ENCODE results near the gene BCL11B. TPM values are rescaled to one million over a fixed set of nuclear protein-coding genes. Genes with fewer than 3 reads are reported as not detected.

BCL11B gene
- total and polyA plus RNA-seq, 2 donors = 0.27 to 1.3 TPM

DNA sequence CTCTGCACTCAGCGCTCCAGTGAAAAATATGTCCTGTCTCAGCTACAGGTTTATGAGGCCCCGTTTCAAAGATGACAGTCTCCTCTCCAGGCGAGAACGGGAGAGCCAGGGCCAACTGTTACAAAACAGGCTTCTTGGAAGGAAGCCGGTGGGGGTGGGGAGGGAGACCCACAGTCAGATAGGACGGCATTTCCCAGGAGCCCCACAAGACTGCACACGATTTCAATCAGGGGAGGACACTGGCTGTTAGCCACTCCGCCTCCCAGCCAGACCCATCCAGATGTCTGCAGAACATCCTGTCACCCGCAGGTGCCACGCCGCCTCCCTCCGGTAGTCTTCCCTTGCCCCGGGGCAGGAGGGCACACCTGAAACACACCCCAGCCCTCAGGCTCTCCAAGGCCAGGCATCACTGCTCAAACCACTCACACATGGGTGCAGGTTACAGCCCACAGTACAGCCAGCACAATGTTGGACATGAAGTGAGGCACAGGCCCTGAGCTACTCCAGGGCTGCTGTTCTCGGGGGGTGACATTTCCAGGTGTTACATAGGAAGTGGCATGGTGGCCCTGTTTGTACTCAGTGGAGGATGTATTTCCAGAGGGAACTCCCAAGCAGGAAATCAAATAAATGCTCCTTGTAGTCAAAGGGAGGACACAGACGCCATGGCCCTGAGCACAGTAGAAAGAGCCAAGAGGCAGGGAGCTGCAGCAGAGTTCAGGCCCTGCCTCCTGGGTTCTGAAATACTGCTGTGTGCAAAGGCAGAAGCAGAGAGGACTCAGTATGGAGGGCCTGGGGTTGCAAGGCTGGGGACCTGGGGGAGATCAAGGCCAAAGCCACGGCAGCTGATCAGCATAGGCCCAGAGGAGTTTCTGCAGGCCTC, 138.1 kb downstream of the BCL11B start:
- Histone ChIP-seq H3K4me3 (ENCODE audit: low read depth, low read length) (no peak overlapping the region), H3K4me1 (ENCODE audit: insufficient read depth) (no peaks in the 10 kb centered on the region), H3K27ac (ENCODE audit: low read depth) (no peak overlapping the region), H3K36me3 (ENCODE audit: insufficient read depth) (no peaks in the 10 kb centered on the region)
- WGBS = 47% methylated on average over 16 of the region's 16 CpGs
- DNase-seq (ENCODE audit: extremely low spot score) = no peak

DNA sequence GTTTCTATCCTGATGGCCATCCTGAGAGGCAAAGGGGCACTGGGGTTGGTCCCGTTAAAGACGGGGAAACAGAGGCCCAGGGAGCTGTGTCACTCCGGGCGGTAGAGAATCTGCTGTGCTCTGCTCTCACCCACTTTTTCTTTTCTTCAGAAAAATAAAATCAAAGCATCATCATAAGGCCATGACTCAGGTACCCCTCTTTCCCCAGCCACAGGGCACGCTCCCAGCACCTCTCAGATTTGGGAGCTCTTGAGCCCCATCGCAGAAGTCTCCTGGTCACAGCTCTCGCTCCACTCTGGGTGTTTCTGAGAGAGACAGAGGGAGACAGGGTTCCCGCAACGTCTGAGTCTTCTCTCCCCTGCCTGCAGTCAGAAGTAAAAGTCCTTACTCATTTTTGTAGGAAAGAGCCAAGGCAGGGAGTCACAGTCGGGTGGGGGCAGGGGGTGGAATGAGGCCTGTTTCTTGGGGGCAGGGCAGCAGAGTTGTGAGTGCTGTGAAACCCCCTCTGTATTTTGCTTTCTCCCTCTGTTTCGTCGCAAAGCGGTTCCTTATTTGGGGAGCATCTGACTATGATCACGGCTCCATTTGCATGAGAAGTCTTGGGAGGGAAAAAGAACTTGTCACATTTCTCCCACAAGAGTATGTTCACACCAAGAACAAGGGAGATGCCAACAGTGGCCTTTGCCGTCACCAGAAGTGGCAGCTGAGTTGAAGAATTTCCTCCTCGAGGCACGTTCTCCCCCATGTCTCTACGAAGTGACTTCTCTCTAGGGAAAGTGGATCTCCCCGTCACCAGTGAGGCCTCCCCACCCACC, 139.0 kb downstream of the BCL11B start:
- Histone ChIP-seq H3K4me3 (ENCODE audit: low read depth, low read length) (no peak overlapping the region), H3K27ac (ENCODE audit: low read depth) (no peak overlapping the region), H3K4me1 (ENCODE audit: insufficient read depth) (no peaks in the 10 kb centered on the region), H3K36me3 (ENCODE audit: insufficient read depth) (no peaks in the 10 kb centered on the region)
- no peak for DNase-seq (ENCODE audit: extremely low spot score)
- 61% methylated on average over 19 of the region's 19 CpGs for WGBS

DNA sequence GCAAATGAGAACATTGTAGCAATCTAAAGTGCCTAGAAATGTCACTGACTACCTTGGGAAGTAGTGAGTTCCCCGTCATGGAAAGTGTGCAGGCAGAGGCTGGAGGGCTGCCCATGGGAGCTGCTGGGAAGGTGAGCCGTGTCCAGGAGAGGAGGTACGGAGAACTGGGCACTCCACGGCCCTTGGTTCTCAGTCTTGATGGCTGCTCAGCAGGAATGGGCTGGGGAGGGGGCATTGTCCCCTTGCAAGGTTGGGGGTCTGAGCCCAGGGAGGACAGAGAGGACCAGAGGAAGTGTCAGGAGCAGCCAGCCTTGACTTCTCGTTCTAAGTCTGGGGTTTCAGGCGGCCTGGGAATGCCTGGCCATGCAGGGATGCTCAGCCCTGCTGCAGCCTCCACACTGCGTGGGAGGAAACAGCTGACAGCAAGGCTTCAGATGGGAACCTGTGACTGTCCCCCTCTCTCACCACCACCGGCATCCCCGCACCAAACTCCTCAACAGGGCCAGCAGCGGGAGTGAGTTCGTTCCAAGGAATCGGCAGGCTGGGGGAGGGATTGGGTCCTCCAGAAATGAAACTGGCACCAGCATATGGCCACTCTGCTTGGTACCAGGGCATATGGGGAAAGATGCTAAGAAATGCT, 140.2 kb downstream of the BCL11B start:
- no peak overlapping the region for H3K4me3 ChIP-seq (ENCODE audit: low read depth, low read length)
- no peaks in the 10 kb centered on the region for H3K4me1 ChIP-seq (ENCODE audit: insufficient read depth)
- 96% methylated on average over 12 of the region's 12 CpGs for WGBS
- no peak overlapping the region for H3K27ac ChIP-seq (ENCODE audit: low read depth)
- no peaks in the 10 kb centered on the region for H3K36me3 ChIP-seq (ENCODE audit: insufficient read depth)
- DNase-seq (ENCODE audit: extremely low spot score) = no peak

DNA sequence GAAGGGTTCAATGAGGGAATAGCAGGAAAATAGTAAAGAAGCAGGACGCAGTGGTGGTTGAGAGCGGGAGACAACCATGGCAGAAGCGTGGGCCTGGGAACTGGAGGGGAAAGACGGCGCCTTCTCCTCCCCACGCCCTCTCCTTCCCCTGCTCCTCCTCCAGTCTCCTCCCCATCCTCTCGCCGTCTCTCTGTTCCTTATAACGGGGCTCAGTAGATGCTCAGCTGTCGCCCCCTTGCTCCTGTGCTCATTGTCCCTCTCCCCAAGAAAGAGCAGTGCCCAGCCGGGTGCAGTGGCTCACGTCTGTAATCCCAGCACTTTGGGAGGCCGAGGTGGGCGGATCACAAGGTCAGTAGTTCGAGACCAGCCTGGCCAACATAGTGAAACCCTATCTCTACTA, 142.0 kb downstream of the BCL11B start:
- no peak overlapping the region for H3K27ac ChIP-seq (ENCODE audit: low read depth)
- no peak overlapping the region for H3K4me3 ChIP-seq (ENCODE audit: low read depth, low read length)
- H3K4me1 ChIP-seq (ENCODE audit: insufficient read depth) = no peaks in the 10 kb centered on the region
- WGBS = 89% methylated on average over 15 of the region's 15 CpGs
- no peak for DNase-seq (ENCODE audit: extremely low spot score)
- H3K36me3 ChIP-seq (ENCODE audit: insufficient read depth) = no peaks in the 10 kb centered on the region

- WGBS = 80% methylated on average over 12 of the region's 12 CpGs
- DNase-seq (ENCODE audit: extremely low spot score) = no peak
- Histone ChIP-seq H3K4me3 (ENCODE audit: low read depth, low read length) (no peak overlapping the region), H3K4me1 (ENCODE audit: insufficient read depth) (no peaks in the 10 kb centered on the region), H3K27ac (ENCODE audit: low read depth) (no peak overlapping the region), H3K36me3 (ENCODE audit: insufficient read depth) (no peaks in the 10 kb centered on the region)
Measured at GRCh38 chr14:99129211-99129696, 142.7 kb downstream of the BCL11B start.

DNA sequence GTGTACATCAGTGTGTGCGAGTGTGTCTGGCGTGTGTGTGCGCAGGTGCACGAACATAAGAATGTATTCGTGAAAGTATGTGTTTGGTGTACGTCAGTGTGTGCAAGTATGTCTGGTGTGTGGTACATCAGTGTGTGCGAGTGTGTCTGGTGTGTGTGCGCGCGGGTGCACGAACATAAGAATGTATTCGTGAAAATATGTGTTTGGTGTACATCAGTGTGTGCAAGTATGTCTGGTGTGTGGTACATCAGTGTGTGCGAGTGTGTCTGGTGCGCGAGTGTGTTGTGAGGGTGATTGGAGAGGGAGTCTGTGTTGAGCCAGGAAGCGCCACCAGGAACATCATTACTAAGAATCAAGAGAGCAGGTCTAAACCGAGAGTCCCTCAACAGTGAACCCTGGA, 143.8 kb downstream of the BCL11B start:
- H3K36me3 ChIP-seq (ENCODE audit: insufficient read depth) = no peaks in the 10 kb centered on the region
- H3K27ac ChIP-seq (ENCODE audit: low read depth) = no peak overlapping the region
- no peaks in the 10 kb centered on the region for H3K4me1 ChIP-seq (ENCODE audit: insufficient read depth)
- H3K4me3 ChIP-seq (ENCODE audit: low read depth, low read length) = no peak overlapping the region
- WGBS = 90% methylated on average over 17 of the region's 17 CpGs
- no peak for DNase-seq (ENCODE audit: extremely low spot score)

DNA sequence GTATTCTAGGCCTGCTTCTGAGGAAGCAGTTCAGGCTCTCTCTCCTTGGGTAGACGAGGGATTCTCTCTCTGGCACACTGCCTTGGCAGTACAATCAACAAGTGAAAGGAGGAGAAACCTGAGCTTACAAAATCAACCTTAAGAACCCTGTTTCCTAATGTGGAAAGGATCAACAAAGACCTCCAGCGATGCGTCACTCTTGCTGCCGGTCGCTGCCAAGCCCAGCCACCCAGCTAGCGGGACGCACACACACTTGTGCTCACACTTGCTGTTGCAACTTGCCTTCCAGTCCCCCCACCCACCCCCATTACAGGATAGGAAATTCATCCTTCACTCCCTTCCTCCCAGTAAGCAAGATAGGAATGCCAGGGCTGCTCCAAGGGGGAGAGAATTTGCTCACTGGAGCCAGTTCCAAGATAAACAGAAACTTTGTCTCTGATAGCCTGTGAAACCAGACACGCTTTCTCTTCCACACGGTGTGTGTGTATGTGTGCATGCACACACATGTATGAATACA, 144.3 kb downstream of the BCL11B start:
- 16% methylated on average over 9 of the region's 9 CpGs for WGBS

GRCh38 chr14:99125616-99126431, 146.2 kb downstream of the BCL11B start:
- H3K36me3 ChIP-seq (ENCODE audit: insufficient read depth) = no peaks in the 10 kb centered on the region
- 83% methylated on average over 4 of the region's 4 CpGs for WGBS
- no peaks in the 10 kb centered on the region for H3K4me1 ChIP-seq (ENCODE audit: insufficient read depth)
- no peak overlapping the region for H3K27ac ChIP-seq (ENCODE audit: low read depth)
- DNase-seq (ENCODE audit: extremely low spot score) = no peak
- H3K4me3 ChIP-seq (ENCODE audit: low read depth, low read length) = no peak overlapping the region

More for the DNA sequence above, 144.3 kb downstream of the BCL11B start:
- no peak for DNase-seq (ENCODE audit: extremely low spot score)
- Histone ChIP-seq H3K27ac (ENCODE audit: low read depth) (no peak overlapping the region), H3K4me3 (ENCODE audit: low read depth, low read length) (no peak overlapping the region), H3K36me3 (ENCODE audit: insufficient read depth) (no peaks in the 10 kb centered on the region), H3K4me1 (ENCODE audit: insufficient read depth) (no peaks in the 10 kb centered on the region)

DNA sequence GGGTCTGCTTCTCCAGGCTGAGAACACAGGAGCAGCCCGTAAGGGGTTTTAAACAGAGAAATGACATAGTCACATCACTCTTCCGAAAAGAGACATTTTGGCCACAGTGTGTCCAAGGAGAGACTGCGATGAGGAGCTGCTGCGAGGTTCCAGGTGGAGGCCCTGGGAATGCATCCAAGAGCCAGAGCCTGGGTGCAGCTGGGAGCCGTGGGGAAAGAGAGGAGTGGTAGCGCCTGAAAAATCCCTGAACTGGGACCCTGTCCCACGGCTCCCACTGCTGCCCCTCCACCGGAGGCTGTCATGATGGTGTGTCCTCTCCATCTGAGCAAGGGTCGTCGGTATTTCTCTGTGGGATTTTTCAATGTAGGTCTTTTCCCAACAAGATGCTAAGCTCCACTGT, 146.9 kb downstream of the BCL11B start:
- DNase-seq (ENCODE audit: extremely low spot score) = no peak
- 80% methylated on average over 10 of the region's 10 CpGs for WGBS
- Histone ChIP-seq H3K27ac (ENCODE audit: low read depth) (no peak overlapping the region), H3K36me3 (ENCODE audit: insufficient read depth) (no peaks in the 10 kb centered on the region), H3K4me3 (ENCODE audit: low read depth, low read length) (no peak overlapping the region), H3K4me1 (ENCODE audit: insufficient read depth) (no peaks in the 10 kb centered on the region)

DNA sequence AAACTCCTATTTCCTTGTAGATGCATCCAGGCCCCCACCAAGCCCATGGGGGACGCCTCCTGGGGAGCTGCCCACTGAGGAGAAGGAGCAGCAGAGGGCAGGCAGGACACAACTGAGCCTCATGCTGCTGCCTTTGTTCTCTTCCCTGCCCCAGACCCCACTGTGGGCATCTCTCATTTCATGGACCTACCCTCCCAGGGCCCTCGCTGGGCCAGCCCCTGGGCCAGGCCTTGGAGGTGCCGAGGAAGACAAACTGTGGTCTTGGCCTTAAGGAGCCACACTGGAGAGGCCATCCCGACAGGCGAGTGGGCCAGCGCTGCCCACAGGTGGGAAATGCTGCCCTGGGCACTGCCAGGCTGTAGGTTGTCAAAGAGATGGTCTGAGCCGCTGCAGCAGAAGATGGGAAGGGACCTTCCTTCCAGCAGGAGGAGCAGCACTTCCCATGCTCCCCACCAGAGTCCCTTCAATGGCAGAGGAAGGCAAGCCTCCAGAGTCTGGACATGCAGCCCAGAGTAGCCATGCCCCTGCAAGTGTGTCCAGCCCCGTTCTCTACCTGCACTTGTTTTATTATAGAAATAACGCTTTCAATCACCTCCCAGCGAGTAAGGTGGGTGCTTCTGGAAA, 147.4 kb downstream of the BCL11B start:
- Histone ChIP-seq H3K4me1 (ENCODE audit: insufficient read depth) (no peaks in the 10 kb centered on the region), H3K36me3 (ENCODE audit: insufficient read depth) (no peaks in the 10 kb centered on the region), H3K27ac (ENCODE audit: low read depth) (no peak overlapping the region), H3K4me3 (ENCODE audit: low read depth, low read length) (no peak overlapping the region)
- 90% methylated on average over 10 of the region's 10 CpGs for WGBS
- no peak for DNase-seq (ENCODE audit: extremely low spot score)

GRCh38 chr14:99123208-99123870, 148.7 kb downstream of the BCL11B start:
- no peak for DNase-seq (ENCODE audit: extremely low spot score)
- H3K27ac ChIP-seq (ENCODE audit: low read depth) = no peak overlapping the region
- no peaks in the 10 kb centered on the region for H3K36me3 ChIP-seq (ENCODE audit: insufficient read depth)
- no peak overlapping the region for H3K4me3 ChIP-seq (ENCODE audit: low read depth, low read length)
- WGBS = 91% methylated on average over 9 of the region's 9 CpGs
- no peaks in the 10 kb centered on the region for H3K4me1 ChIP-seq (ENCODE audit: insufficient read depth)

DNA sequence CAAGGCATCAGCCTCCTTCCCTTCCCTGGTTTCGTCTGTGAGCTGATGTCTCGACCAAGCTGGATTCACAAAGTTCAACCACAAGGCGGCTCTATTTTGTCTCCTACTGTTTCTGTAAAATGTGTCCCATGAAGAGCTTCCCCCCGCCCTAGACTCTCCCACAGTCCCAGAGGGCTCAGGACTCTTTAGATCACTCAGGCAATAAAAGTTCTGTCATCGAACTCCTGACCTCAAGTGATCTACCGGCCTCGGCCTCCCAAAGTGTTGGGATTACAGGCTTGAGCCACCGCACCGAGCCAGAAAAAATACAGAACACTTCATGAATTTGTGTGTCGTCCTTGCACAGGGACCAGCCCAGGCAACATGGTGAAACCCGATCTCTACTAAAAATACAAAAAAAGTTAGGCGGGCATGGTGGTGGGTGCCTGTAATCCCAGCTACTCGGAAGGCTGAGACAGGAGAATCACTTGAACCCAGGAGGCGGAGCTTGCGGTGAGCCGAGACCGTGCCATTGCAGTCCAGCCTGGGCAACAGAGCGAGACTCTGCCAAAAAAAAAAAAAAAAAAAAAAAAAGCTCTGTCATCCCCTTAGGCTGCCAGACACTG, 149.4 kb downstream of the BCL11B start:
- H3K4me1 ChIP-seq (ENCODE audit: insufficient read depth) = no peaks in the 10 kb centered on the region
- DNase-seq (ENCODE audit: extremely low spot score) = no peak
- no peak overlapping the region for H3K27ac ChIP-seq (ENCODE audit: low read depth)
- H3K36me3 ChIP-seq (ENCODE audit: insufficient read depth) = no peaks in the 10 kb centered on the region
- WGBS = 67% methylated on average over 18 of the region's 18 CpGs
- no peak overlapping the region for H3K4me3 ChIP-seq (ENCODE audit: low read depth, low read length)
